Measurements from ENCODE around the gene TESK2. TPM values are rescaled to one million over a fixed set of nuclear protein-coding genes. Genes with fewer than 3 reads are reported as not detected.

The TESK2 gene
- total and polyA plus RNA-seq, 2 of the 8 experiments (the other 6 are each of a cell fraction or from before 2014, with no cell fraction given) = 10.8 to 12.6 TPM

- H3K27ac ChIP-seq (ENCODE audit: low read depth, low read length) = no peak overlapping the region
- H2BK12ac ChIP-seq (ENCODE audit: low read depth, low read length) = peak overlapping the region; percentile 75; the same call in 1 of the 2 replicates
- no peak overlapping the region for H3K4me3 ChIP-seq (ENCODE audit: extremely low read depth in 1 of 4, insufficient read depth in 2 of 4, low read depth in 3 of 4, low read length in 4 of 4)
- H2BK120ac ChIP-seq (replicated peaks; ENCODE audit: low read depth, low read length) = peak overlapping the region; percentile 47
- no peak overlapping the region for H4K5ac ChIP-seq (ENCODE audit: insufficient read length, low read depth, low read length)
- H2BK20ac ChIP-seq (ENCODE audit: low read length) = no peak overlapping the region
- no peak overlapping the region for H2AK5ac ChIP-seq (ENCODE audit: low read depth, low read length)
- ChIA-PET POLR2A (ENCODE audit: partially characterized antibody) (interaction anchor here (0.6 kb wide), 1 partner anchor 13 kb away, joined by 3 read pairs; no protein-coding TSS in a partner anchor), CTCF (ENCODE audit: partially characterized antibody) (interaction anchor here (0.6 to 1.2 kb wide), 2 partner anchors 96 to 112 kb away, joined by 3 read pairs; no protein-coding TSS in a partner anchor)
- no peaks in the 10 kb centered on the region for H3K27me3 ChIP-seq (replicated peaks in 1 of 4; ENCODE audit: control insufficient read depth in 3 of 4, extremely low read depth in 1 of 4, insufficient read depth in 3 of 4, low read length in 3 of 4)
- H2BK15ac ChIP-seq (ENCODE audit: low read length) = no peak overlapping the region
- no peaks in the 10 kb centered on the region for H3K9me3 ChIP-seq (ENCODE audit: insufficient read depth in 2 of 2, low read depth in 1 of 2, low read length in 1 of 2)
- no peaks in the 10 kb centered on the region for H3K23me2 ChIP-seq (ENCODE audit: low read depth, low read length)
- WGBS, 2 experiments (ENCODE audit: extremely low coverage in 1 of 2, insufficient coverage in 1 of 2, insufficient read length in 1 of 2, insufficient replicate concordance in 2 of 2, low coverage in 1 of 2, low lambda C conversion rate in 2 of 2, missing lambda C conversion rate in 1 of 2) = 52% methylated on average over 4 of the region's 4 CpGs; no CpG with 5 or more reads in 1 of the 2 experiments
- no peak overlapping the region for H4K91ac ChIP-seq (replicated peaks; ENCODE audit: insufficient read length, low read length)
- H3K23ac ChIP-seq (ENCODE audit: insufficient read length) = no peak overlapping the region
- no peak overlapping the region for H3K18ac ChIP-seq (ENCODE audit: extremely low read depth, low read length)
- H2AFZ ChIP-seq (ENCODE audit: low read length) = no peak overlapping the region
- TF ChIP-seq MAX (IDR thresholded peaks at IDR 0.05) (no peak), CEBPB (IDR thresholded peaks at IDR 0.05; ENCODE audit: low read depth, low read length) (peak; percentile 65; the same call in 1 of the 2 replicates)
- H3K56ac ChIP-seq (replicated peaks; ENCODE audit: insufficient read length, low read depth, low read length) = no peak overlapping the region
- no peaks in the 10 kb centered on the region; the same call in 1 of the 2 replicates for H3K79me1 ChIP-seq (ENCODE audit: low read depth, low read length)
- no peak overlapping the region for H3K14ac ChIP-seq (ENCODE audit: insufficient read length)
- H4K8ac ChIP-seq (ENCODE audit: extremely low read depth, insufficient read depth, low read length) = no peak overlapping the region
- no peaks in the 10 kb centered on the region for H3K36me3 ChIP-seq (ENCODE audit: control insufficient read depth in 2 of 4, insufficient read depth in 4 of 4, low read length in 3 of 4)
- H2BK5ac ChIP-seq (ENCODE audit: low read depth, low read length) = no peak overlapping the region
- H4K20me1 ChIP-seq (replicated peaks in 1 of 2; ENCODE audit: control insufficient read depth in 1 of 2, insufficient read depth in 2 of 2, low read length in 2 of 2) = no peaks in the 10 kb centered on the region
- no peaks in the 10 kb centered on the region for H3K79me2 ChIP-seq (ENCODE audit: control insufficient read depth in 1 of 2, insufficient read depth in 2 of 2, low read length in 2 of 2)
- DNase-seq (ENCODE audit: low read depth in 1 of 2, low spot score in 2 of 2) (no peak), FAIRE-seq (peak; percentile 36)
- no peak overlapping the region for H3K9ac ChIP-seq (replicated peaks in 1 of 4; ENCODE audit: extremely low read depth in 1 of 4, low read depth in 3 of 4, low read length in 3 of 4)
- H3K4ac ChIP-seq (replicated peaks; ENCODE audit: insufficient read length, low read depth, low read length) = no peak overlapping the region
- H3K4me1 ChIP-seq (replicated peaks in 1 of 4; ENCODE audit: control insufficient read depth in 3 of 4, insufficient read depth in 4 of 4, low read length in 3 of 4) = peaks cover 0 to 9% (median 3%) of the 10 kb centered on the region in 4 experiments; a peak in 6 of 7 replicates
- H3K4me2 ChIP-seq (ENCODE audit: insufficient read depth in 1 of 2, low read depth in 2 of 2, low read length in 2 of 2) = 0 out of 4 replicates have a peak overlapping the region, but pooled peaks of 1 of the 2 experiments have one; percentile 50
Observed at GRCh38 chr1:45455162-45455561, 35.8 kb downstream of the TESK2 start.
